Omental fat pad (tissue), 4 donors: ENCODE results near the gene OPCML. TPM values are rescaled to one million over a fixed set of nuclear protein-coding genes. Genes with fewer than 3 reads are reported as not detected.

Experiments used
- ATAC-seq: fragments of 150-250 bp; one replicate; pipeline ENCODE4 v1.9.1; 2016; ENCODE audit warnings: mild to moderate bottlenecking, moderate library complexity; ENCODE audit not compliant: low FRiP score
- DNase-seq: peaks from one replicate; pipeline ENCODE4 v3.0.0-alpha.2; 2019; ENCODE audit warnings: low spot score
- total RNA-seq, 4 donors: library from RNA; depleted of rRNA; stranded (reverse); fragments of >200 nt; gene quantifications; one replicate each; pipeline ENCODE4 v1.1.0, GENCODE V29; 2016
- TF ChIP-seq, protein P1 (sequence below), 3 donors: fragments of 450-650 bp; IDR thresholded peaks; one replicate each; pipeline ENCODE4 v1.5.1; 2016 to 2017; ENCODE audit warnings: antibody characterized with exemption in 3 of 3, mild to moderate bottlenecking in 3 of 3, moderate library complexity in 2 of 3

Gene OPCML
- total RNA-seq, 4 donors from 2014 or later = 0.32 TPM; not detected in 3

- TF ChIP-seq, protein P1, sequence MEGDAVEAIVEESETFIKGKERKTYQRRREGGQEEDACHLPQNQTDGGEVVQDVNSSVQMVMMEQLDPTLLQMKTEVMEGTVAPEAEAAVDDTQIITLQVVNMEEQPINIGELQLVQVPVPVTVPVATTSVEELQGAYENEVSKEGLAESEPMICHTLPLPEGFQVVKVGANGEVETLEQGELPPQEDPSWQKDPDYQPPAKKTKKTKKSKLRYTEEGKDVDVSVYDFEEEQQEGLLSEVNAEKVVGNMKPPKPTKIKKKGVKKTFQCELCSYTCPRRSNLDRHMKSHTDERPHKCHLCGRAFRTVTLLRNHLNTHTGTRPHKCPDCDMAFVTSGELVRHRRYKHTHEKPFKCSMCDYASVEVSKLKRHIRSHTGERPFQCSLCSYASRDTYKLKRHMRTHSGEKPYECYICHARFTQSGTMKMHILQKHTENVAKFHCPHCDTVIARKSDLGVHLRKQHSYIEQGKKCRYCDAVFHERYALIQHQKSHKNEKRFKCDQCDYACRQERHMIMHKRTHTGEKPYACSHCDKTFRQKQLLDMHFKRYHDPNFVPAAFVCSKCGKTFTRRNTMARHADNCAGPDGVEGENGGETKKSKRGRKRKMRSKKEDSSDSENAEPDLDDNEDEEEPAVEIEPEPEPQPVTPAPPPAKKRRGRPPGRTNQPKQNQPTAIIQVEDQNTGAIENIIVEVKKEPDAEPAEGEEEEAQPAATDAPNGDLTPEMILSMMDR (IDR thresholded peaks at IDR 0.05) = no peak
- ATAC-seq (no peak), DNase-seq (no peak)
Observed at GRCh38 chr11:132692891-132693290, 839.4 kb downstream of the OPCML start.

GRCh38 chr11:132691848-132692550 lies 840.3 kb downstream of the OPCML start:
- ATAC-seq (no peak), DNase-seq (no peak)
- TF ChIP-seq, protein P1 (IDR thresholded peaks at IDR 0.05) = no peak

GRCh38 chr11:132686886-132687285 lies 845.4 kb downstream of the OPCML start:
- DNase-seq (no peak), ATAC-seq (no peak)
- TF ChIP-seq, protein P1 (IDR thresholded peaks at IDR 0.05) = no peak

DNA sequence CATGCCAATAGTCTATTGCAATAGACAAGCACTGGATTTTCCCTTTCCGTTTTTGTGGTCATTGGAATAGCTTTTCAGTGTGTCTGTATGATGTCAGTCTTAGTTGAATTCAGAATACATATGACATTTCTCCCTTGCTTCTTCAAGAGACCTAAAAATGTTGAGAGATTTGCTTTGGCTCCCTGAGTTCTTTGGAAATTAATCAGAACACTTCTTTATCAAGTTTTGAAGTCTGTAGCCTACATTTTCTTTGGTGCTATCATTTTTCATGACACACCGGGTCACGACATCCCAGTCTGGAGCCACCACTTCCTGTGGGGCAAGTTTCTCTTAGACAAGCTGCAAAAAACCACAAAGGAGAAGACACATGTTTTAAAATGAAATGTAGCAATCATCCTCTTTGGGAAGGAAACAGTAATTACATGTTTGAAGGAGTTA lies 847.1 kb downstream of the OPCML start:
- no peak for ATAC-seq
- no peak for DNase-seq
- TF ChIP-seq, protein P1 (IDR thresholded peaks at IDR 0.05) = no peak

- TF ChIP-seq, protein P1 (IDR thresholded peaks at IDR 0.05) = no peak
- DNase-seq = no peak
- no peak for ATAC-seq
Observed at GRCh38 chr11:132683602-132684001, 848.7 kb downstream of the OPCML start.

GRCh38 chr11:132681971-132682370 lies 850.3 kb downstream of the OPCML start:
- TF ChIP-seq, protein P1 (IDR thresholded peaks at IDR 0.05) = no peak
- ATAC-seq (no peak), DNase-seq (no peak)

DNA sequence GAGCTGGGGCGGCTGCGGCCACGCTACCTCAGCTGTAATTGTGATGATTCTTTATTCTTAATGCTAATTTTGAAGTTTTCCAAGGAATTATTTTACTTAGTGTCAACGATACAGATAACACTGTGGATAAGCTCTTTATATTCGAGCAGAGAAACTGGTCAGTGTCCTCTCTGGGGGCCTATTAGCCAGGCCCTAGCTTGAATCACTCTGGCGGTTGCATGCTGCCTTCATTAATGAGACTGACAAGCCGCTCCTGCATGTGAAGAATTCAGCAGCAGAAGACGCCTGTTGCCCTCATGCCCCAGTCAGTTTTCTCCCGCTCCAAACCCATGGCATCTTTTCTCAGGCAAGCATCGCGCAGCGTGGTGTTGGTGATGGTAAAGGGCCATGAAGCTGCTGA lies 851.7 kb downstream of the OPCML start:
- DNase-seq (no peak), ATAC-seq (no peak)
- TF ChIP-seq, protein P1 (IDR thresholded peaks at IDR 0.05) = no peak
